Neutrophil (primary cell): Measurements from ENCODE around the gene MCTP1.

Source experiments
- H3K27ac ChIP-seq: fragments of 200-600 bp; sonication (generic); 2 replicates; pipeline ENCODE4 v1.5.1; 2016; ENCODE audit warnings: mild to moderate bottlenecking, moderate library complexity
- H3K27me3 ChIP-seq: fragments of 200-600 bp; sonication (generic); 2 replicates; pipeline ENCODE4 v1.6.0; 2016; ENCODE audit warnings: mild to moderate bottlenecking
- H3K36me3 ChIP-seq: fragments of 200-600 bp; sonication (generic); 2 replicates; pipeline ENCODE4 v1.5.1; 2017
- H3K4me1 ChIP-seq, 2 experiments: fragments of 200-600 bp in 1 of 2; sonication (generic) in 1 of 2; 1 replicate in 1 of 2; 2 replicates in 1 of 2; pipeline versions ENCODE4 v1.5.1 to v1.6.1; 2013 to 2016; ENCODE audit warnings: low read depth in 1 of 2, low read length in 1 of 2, mild to moderate bottlenecking in 1 of 2, moderate library complexity in 1 of 2; ENCODE audit not compliant: control insufficient read depth in 1 of 2, insufficient read depth in 1 of 2
- H3K4me3 ChIP-seq, 2 experiments: fragments of 200-600 bp in 1 of 2; sonication (generic) in 1 of 2; 1 replicate in 1 of 2; 2 replicates in 1 of 2; pipeline ENCODE4 v1.5.1; 2013 to 2016; ENCODE audit warnings: low read depth in 1 of 2, low read length in 1 of 2, mild to moderate bottlenecking in 1 of 2, moderate library complexity in 1 of 2
- H3K9me3 ChIP-seq: fragments of 200-600 bp; sonication (generic); 2 replicates; pipeline ENCODE4 v1.5.1; 2016
- TF ChIP-seq, protein P1 (sequence below): fragments of 200-600 bp; sonication (generic); IDR thresholded peaks from 2 replicates; pipeline ENCODE4 v1.5.1; 2016; ENCODE audit warnings: antibody characterized with exemption

The MCTP1 gene

DNA sequence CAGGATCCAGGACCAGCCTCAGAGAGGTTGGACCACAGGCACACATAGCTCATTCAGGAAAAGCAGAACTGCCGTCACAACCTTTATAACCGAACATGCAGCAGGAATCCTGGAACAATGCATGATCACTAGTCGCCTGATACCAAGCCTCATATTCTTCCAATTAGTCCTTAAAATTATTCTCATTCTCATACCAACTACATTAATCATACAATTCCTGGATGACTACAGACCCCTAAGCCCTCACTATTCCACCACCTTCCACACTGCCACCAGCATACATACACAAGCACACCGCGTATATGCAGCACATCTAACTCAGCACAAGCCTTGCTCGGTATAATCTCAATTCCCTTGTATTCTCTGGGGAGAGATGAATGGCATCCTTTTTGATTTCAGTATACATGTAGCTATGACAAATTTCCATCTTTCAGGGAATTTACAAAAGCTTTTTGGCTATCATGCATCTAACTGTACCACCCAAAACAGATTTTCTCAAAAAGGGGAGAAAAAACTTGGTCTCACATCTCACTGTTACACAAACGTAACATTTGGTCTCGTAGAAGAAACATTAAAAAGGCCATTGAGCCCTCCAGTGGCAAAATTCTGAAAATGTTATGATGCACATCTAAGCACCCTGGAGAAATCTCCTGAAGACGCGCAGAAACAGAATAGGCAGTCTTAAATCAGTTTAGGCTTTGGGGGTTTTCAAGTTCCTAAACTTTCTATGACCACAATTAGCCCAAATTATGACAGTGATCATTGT is 46.2 kb downstream of the MCTP1 start:
- no peaks in the 10 kb centered on the region for H3K36me3 ChIP-seq
- no peak overlapping the region for H3K4me3 ChIP-seq
- H3K27ac ChIP-seq = no peak overlapping the region
- no peaks in the 10 kb centered on the region for H3K4me1 ChIP-seq
- peaks cover 8% of the 10 kb centered on the region for H3K27me3 ChIP-seq
- TF ChIP-seq, protein P1, sequence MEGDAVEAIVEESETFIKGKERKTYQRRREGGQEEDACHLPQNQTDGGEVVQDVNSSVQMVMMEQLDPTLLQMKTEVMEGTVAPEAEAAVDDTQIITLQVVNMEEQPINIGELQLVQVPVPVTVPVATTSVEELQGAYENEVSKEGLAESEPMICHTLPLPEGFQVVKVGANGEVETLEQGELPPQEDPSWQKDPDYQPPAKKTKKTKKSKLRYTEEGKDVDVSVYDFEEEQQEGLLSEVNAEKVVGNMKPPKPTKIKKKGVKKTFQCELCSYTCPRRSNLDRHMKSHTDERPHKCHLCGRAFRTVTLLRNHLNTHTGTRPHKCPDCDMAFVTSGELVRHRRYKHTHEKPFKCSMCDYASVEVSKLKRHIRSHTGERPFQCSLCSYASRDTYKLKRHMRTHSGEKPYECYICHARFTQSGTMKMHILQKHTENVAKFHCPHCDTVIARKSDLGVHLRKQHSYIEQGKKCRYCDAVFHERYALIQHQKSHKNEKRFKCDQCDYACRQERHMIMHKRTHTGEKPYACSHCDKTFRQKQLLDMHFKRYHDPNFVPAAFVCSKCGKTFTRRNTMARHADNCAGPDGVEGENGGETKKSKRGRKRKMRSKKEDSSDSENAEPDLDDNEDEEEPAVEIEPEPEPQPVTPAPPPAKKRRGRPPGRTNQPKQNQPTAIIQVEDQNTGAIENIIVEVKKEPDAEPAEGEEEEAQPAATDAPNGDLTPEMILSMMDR = no peak
- no peaks in the 10 kb centered on the region for H3K9me3 ChIP-seq

DNA sequence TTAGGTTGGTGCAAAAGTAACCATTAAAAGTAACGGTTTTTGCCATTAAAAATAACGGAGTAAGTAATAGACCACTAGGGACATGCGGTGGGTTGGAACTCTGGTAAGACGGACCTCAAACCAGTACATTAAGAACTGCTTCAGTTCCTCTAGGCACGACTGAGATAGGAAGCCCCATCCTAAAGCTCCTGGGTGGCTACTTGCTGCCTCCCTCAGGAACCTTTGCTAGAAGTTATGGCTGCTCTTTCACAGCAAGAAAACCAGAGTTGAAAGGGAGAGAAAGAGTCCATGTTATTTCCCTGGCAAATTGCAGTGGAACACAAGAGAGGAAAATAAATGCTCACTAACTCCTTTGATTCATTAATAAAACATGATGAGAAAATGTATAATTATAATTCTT is 47.6 kb downstream of the MCTP1 start:
- Histone ChIP-seq H3K27ac (no peak overlapping the region), H3K36me3 (no peaks in the 10 kb centered on the region), H3K4me3 (no peak overlapping the region), H3K4me1 (no peaks in the 10 kb centered on the region), H3K27me3 (peaks cover 8% of the 10 kb centered on the region), H3K9me3 (no peaks in the 10 kb centered on the region)
- TF ChIP-seq, protein P1 = no peak

DNA sequence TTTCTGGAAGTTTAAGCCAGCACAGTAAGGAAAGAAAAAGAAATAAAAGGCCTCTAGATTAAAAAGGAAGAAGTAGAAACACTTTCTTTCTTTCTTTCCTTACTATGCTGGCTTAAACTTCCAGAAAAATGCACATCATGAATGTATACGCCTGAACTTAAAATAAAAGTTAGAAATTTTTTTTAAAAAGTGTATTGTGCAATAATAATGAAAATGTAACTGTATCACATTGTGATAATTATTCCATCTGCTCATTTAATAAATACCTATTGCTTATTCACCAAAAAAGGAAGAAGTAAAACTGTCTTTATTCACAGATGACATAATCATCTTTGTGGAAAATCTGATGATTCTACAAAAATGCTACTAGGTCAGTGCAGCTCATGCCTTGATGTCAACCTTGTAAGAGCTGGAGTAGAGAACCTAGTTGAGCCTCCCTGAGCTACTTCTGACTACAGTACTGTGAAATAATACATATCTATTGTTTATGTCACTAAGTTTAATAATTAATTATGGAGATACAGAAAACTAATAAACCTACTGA is 49.4 kb downstream of the MCTP1 start:
- Histone ChIP-seq H3K9me3 (no peaks in the 10 kb centered on the region), H3K4me1 (no peaks in the 10 kb centered on the region), H3K36me3 (no peaks in the 10 kb centered on the region), H3K27ac (no peak overlapping the region), H3K27me3 (no peaks in the 10 kb centered on the region), H3K4me3 (no peak overlapping the region)
- TF ChIP-seq, protein P1 = no peak

DNA sequence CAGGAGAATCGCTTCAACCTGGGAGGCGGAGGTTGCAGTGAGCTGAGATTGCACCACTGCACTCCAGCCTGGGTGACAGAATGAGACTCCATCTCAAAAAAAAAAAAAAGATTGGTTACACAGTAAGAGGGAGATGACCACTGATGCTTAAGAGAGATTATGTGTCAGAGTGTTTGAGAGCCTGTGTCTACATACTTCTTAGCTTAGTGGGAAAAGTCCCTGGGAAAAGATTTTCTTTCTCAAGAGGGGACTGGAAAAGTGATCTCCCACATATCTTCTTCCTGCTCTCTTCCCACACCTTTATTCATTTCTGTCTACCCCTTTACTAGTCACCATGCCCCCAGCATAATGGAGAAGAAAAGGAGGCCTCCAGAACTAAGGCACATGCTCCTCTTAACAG is 55.2 kb downstream of the MCTP1 start:
- H3K4me1 ChIP-seq = no peaks in the 10 kb centered on the region
- no peaks in the 10 kb centered on the region for H3K36me3 ChIP-seq
- no peak overlapping the region for H3K27ac ChIP-seq
- no peak overlapping the region for H3K4me3 ChIP-seq
- no peaks in the 10 kb centered on the region for H3K27me3 ChIP-seq
- TF ChIP-seq, protein P1 = no peak
- no peaks in the 10 kb centered on the region for H3K9me3 ChIP-seq

DNA sequence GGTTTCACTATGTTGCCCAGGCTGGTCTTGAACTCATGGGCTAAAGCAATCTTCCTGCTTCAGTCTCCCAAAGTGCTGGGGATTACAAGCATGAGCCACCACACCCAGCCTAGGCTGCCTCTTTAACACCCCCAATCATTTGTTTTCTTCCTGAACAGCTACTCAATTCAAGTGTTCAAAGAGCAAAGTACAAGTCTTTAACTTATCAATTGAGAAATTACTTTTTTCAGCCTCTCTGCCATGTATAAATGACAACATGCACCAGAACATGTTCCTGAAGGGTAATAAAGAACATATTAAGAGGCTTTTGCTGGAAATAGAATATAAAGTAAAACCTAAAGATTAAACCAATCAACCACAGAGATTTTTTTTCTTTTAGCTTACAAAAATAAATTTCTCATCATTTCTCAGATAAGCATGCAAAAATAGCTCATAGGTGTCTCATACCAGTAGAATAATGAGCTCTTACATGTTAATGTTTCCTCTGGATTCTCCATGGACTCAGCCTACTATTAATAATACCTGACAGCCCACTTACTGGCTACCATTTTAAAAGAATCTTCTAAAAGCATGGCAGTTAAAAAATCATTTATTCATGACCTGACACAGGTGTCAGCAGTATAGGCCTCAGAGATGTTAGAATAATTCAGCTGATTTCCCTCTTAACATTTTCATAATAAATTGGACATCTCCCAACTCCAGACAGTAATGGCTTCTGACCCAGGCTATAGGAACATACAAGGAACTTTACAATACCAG is 60.0 kb downstream of the MCTP1 start:
- Histone ChIP-seq H3K9me3 (no peaks in the 10 kb centered on the region), H3K4me3 (no peak overlapping the region), H3K36me3 (no peaks in the 10 kb centered on the region), H3K27ac (no peak overlapping the region), H3K4me1 (no peaks in the 10 kb centered on the region), H3K27me3 (no peaks in the 10 kb centered on the region)
- TF ChIP-seq, protein P1 = no peak
